ENCODE data around the gene POU2F2. TPM values are rescaled to one million over a fixed set of nuclear protein-coding genes. Genes with fewer than 3 reads are reported as not detected.

Gene POU2F2
- total and polyA plus RNA-seq, 10 of the 15 experiments (the other 5 are each of a cell fraction or from before 2014, with no cell fraction given), result 4.4 to 62.4 (median 37.9) TPM

DNA sequence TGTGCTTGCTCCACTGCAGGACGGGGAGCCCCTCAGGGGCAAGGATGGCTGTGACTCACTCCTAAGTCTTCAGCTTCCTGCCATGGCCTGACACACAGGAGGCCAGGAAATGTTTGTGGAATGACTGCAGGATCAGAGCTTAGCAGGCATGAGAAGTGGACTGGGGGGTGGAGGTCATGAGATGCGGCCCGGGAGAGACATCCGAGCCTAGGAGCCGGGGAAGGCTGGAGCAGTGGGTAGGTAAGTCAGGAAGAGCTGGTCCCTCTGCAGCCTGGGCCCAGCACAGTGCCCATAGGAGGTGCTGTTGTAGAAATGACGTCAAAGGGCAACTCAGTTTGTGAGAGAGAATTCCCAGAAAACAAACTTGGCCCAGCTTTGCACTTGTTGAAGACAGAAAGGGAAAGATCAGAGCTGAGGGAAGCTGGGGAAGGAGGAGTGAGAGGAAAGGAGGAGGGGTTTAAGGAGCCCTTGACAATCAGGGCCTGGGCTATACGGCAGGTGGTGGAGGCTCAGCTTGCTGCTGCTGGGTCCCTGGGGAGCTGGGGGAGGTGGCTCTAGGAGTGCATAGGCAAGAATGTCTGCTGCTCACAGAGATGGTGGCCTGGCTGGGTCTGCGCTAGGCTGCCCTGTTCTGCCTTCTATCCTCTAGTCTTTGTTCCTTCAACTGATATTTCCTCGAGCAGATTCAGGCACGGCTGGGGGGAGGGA lies 18.5 kb downstream of the POU2F2 start (continued):
- TF ChIP-seq ZBTB40 (IDR thresholded peaks at IDR 0.05; ENCODE audit: borderline replicate concordance) (no peak), HDAC6 (IDR thresholded peaks at IDR 0.05; ENCODE audit: unreplicated experiment) (no peak), BCL3 (IDR thresholded peaks at IDR 0.05; ENCODE audit: borderline replicate concordance, insufficient read depth, low read depth, low read length, poor library complexity, severe bottlenecking) (no peak), MTA2 (IDR thresholded peaks at IDR 0.05; ENCODE audit: low read depth) (0 out of 2 replicates have a peak, but pooled peaks have one; percentile 22), EP300 (IDR thresholded peaks at IDR 0.05; ENCODE audit: borderline replicate concordance in 1 of 2, control insufficient read depth in 1 of 2, low read depth in 2 of 2, low read length in 2 of 2) (no peak), E4F1 (IDR thresholded peaks at IDR 0.05; ENCODE audit: borderline replicate concordance, partially characterized antibody) (no peak), RFX5 (IDR thresholded peaks at IDR 0.05; ENCODE audit: low read depth, low read length) (no peak), ZBTB33 (IDR thresholded peaks at IDR 0.05) (no peak), SUPT20H (IDR thresholded peaks at IDR 0.05; ENCODE audit: borderline replicate concordance, control insufficient read depth, low read depth, low read length) (no peak), CHD2 (IDR thresholded peaks at IDR 0.05; ENCODE audit: borderline replicate concordance, low read depth, low read length) (peak; percentile 58; the same call in 1 of the 2 replicates), NRF1 (conservative IDR thresholded peaks at IDR 0.05; ENCODE audit: low read depth, low read length) (no peak), ZNF217 (IDR thresholded peaks at IDR 0.05) (no peak)
- TF ChIP-seq, protein P1, sequence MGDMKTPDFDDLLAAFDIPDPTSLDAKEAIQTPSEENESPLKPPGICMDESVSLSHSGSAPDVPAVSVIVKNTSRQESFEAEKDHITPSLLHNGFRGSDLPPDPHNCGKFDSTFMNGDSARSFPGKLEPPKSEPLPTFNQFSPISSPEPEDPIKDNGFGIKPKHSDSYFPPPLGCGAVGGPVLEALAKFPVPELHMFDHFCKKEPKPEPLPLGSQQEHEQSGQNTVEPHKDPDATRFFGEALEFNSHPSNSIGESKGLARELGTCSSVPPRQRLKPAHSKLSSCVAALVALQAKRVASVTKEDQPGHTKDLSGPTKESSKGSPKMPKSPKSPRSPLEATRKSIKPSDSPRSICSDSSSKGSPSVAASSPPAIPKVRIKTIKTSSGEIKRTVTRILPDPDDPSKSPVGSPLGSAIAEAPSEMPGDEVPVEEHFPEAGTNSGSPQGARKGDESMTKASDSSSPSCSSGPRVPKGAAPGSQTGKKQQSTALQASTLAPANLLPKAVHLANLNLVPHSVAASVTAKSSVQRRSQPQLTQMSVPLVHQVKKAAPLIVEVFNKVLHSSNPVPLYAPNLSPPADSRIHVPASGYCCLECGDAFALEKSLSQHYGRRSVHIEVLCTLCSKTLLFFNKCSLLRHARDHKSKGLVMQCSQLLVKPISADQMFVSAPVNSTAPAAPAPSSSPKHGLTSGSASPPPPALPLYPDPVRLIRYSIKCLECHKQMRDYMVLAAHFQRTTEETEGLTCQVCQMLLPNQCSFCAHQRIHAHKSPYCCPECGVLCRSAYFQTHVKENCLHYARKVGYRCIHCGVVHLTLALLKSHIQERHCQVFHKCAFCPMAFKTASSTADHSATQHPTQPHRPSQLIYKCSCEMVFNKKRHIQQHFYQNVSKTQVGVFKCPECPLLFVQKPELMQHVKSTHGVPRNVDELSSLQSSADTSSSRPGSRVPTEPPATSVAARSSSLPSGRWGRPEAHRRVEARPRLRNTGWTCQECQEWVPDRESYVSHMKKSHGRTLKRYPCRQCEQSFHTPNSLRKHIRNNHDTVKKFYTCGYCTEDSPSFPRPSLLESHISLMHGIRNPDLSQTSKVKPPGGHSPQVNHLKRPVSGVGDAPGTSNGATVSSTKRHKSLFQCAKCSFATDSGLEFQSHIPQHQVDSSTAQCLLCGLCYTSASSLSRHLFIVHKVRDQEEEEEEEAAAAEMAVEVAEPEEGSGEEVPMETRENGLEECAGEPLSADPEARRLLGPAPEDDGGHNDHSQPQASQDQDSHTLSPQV (IDR thresholded peaks at IDR 0.05), result no peak

Measured in GM12878 (cell line).